GM19099 (cell line): ENCODE results near the gene LTBP1.

Experiments used
- POLR2A ChIP-seq: IDR thresholded peaks from 3 replicates; pipeline ENCODE4 v1.6.1; 2011; ENCODE audit warnings: low read depth; ENCODE audit not compliant: insufficient read length; ENCODE audit errors: extremely low read depth

Gene LTBP1

GRCh38 chr2:33380001-33380609, 433.4 kb downstream of the LTBP1 start:
- no peak for TF ChIP-seq POLR2A

GRCh38 chr2:33380719-33381118, 434.0 kb downstream of the LTBP1 start:
- TF ChIP-seq POLR2A: no peak

- no peak for TF ChIP-seq POLR2A
Observed at GRCh38 chr2:33381301-33381858, 434.6 kb downstream of the LTBP1 start.

GRCh38 chr2:33383855-33384598, 437.3 kb downstream of the LTBP1 start:
- TF ChIP-seq POLR2A: no peak

GRCh38 chr2:33384599-33384961, 437.8 kb downstream of the LTBP1 start:
- TF ChIP-seq POLR2A: no peak

- no peak for TF ChIP-seq POLR2A
Observed at GRCh38 chr2:33388996-33389395, 442.2 kb downstream of the LTBP1 start.

- TF ChIP-seq POLR2A: no peak
Observed at GRCh38 chr2:33391529-33392255, 444.9 kb downstream of the LTBP1 start.

- TF ChIP-seq POLR2A: no peak
Observed at GRCh38 chr2:33392366-33392765, 445.6 kb downstream of the LTBP1 start.

GRCh38 chr2:33395034-33395433, 448.3 kb downstream of the LTBP1 start:
- no peak for TF ChIP-seq POLR2A

- TF ChIP-seq POLR2A: no peak
Observed at GRCh38 chr2:33395655-33396249, 449.0 kb downstream of the LTBP1 start.

- TF ChIP-seq POLR2A: no peak
Observed at GRCh38 chr2:33404321-33404720, 457.6 kb downstream of the LTBP1 start.

GRCh38 chr2:33406622-33407021, 459.9 kb downstream of the LTBP1 start:
- no peak for TF ChIP-seq POLR2A

GRCh38 chr2:33408109-33408508, 461.4 kb downstream of the LTBP1 start:
- TF ChIP-seq POLR2A: no peak

- no peak for TF ChIP-seq POLR2A
Observed at GRCh38 chr2:33409417-33409955, 462.7 kb downstream of the LTBP1 start.

- TF ChIP-seq POLR2A: no peak
Observed at GRCh38 chr2:33411765-33412164, 465.0 kb downstream of the LTBP1 start.
